HG03378 (cell line): Measurements from ENCODE around the gene RAX.

Experiments used
- ATAC-seq: cut with Tn5 transposase; IDR thresholded peaks from one replicate; pipeline ENCODE4 v1.9.1; 2021; ENCODE audit warnings: mild to moderate bottlenecking, moderate library complexity; ENCODE audit not compliant: unreplicated experiment

Gene RAX

GRCh38 chr18:59249199-59249774, 24.0 kb downstream of the RAX start:
- ATAC-seq, result peak; percentile 65

GRCh38 chr18:59246796-59247195, 26.5 kb downstream of the RAX start:
- no peak for ATAC-seq

GRCh38 chr18:59242906-59243305, 30.3 kb downstream of the RAX start:
- ATAC-seq, result no peak

GRCh38 chr18:59239642-59240041, 33.6 kb downstream of the RAX start:
- no peak for ATAC-seq

- no peak for ATAC-seq
Observed at GRCh38 chr18:59238385-59238784, 34.9 kb downstream of the RAX start.

- ATAC-seq, result no peak
Observed at GRCh38 chr18:59233017-59233410, 40.2 kb downstream of the RAX start.

- ATAC-seq, result no peak
Observed at GRCh38 chr18:59232309-59233016, 40.8 kb downstream of the RAX start.

- ATAC-seq, result no peak
Observed at GRCh38 chr18:59231877-59232276, 41.4 kb downstream of the RAX start.

- no peak for ATAC-seq
Observed at GRCh38 chr18:59231114-59231513, 42.1 kb downstream of the RAX start.

- no peak for ATAC-seq
Observed at GRCh38 chr18:59229701-59230443, 43.4 kb downstream of the RAX start.

GRCh38 chr18:59229191-59229590, 44.1 kb downstream of the RAX start:
- ATAC-seq, result no peak

- ATAC-seq, result no peak
Observed at GRCh38 chr18:59228351-59228750, 44.9 kb downstream of the RAX start.

GRCh38 chr18:59222341-59222740, 50.9 kb downstream of the RAX start:
- ATAC-seq, result no peak

GRCh38 chr18:59220784-59221765, 52.2 kb downstream of the RAX start:
- no peak for ATAC-seq

GRCh38 chr18:59220164-59220783, 53.0 kb downstream of the RAX start:
- ATAC-seq, result no peak

GRCh38 chr18:59219672-59220163, 53.5 kb downstream of the RAX start, which contains the start of gene GRP:
Gene GRP, plus strand, starts transcription at chr18:59220158. Its CDS starts 108 bp downstream, at chr18:59220266.
- ATAC-seq, result no peak

GRCh38 chr18:59218018-59218417, 55.2 kb downstream of the RAX start:
- ATAC-seq, result no peak
